IPS-20b (cell line): ENCODE results near the gene GSPT1.

Experiments
- H3K27ac ChIP-seq: one replicate; pipeline ENCODE4 v1.5.1; 2013; ENCODE audit warnings: low read length
- H3K27me3 ChIP-seq: 2 replicates; pipeline ENCODE4 v1.6.1; 2013; ENCODE audit warnings: mild to moderate bottlenecking, low read length, inconsistent platforms; ENCODE audit not compliant: insufficient read depth
- H3K36me3 ChIP-seq: 2 replicates; pipeline ENCODE4 v1.6.1; 2013; ENCODE audit warnings: low read depth, mild to moderate bottlenecking, inconsistent platforms, low read length, moderate library complexity; ENCODE audit not compliant: insufficient read depth
- H3K4me1 ChIP-seq: 2 replicates; pipeline ENCODE4 v1.6.1; 2013; ENCODE audit warnings: mild to moderate bottlenecking, control low read depth, inconsistent platforms, low read length, moderate library complexity; ENCODE audit not compliant: insufficient read depth
- H3K4me3 ChIP-seq: 2 replicates; pipeline ENCODE4 v1.5.1; 2013; ENCODE audit warnings: mild to moderate bottlenecking, low read length, inconsistent platforms
- H3K9ac ChIP-seq: 2 replicates; pipeline ENCODE4 v1.6.1; 2013; ENCODE audit warnings: low read depth, mild to moderate bottlenecking, inconsistent platforms, low read length, moderate library complexity
- H3K9me3 ChIP-seq: 2 replicates; pipeline ENCODE4 v1.6.1; 2013; ENCODE audit warnings: mild to moderate bottlenecking, low read depth, low read length, inconsistent platforms; ENCODE audit not compliant: insufficient read depth

The GSPT1 gene

DNA sequence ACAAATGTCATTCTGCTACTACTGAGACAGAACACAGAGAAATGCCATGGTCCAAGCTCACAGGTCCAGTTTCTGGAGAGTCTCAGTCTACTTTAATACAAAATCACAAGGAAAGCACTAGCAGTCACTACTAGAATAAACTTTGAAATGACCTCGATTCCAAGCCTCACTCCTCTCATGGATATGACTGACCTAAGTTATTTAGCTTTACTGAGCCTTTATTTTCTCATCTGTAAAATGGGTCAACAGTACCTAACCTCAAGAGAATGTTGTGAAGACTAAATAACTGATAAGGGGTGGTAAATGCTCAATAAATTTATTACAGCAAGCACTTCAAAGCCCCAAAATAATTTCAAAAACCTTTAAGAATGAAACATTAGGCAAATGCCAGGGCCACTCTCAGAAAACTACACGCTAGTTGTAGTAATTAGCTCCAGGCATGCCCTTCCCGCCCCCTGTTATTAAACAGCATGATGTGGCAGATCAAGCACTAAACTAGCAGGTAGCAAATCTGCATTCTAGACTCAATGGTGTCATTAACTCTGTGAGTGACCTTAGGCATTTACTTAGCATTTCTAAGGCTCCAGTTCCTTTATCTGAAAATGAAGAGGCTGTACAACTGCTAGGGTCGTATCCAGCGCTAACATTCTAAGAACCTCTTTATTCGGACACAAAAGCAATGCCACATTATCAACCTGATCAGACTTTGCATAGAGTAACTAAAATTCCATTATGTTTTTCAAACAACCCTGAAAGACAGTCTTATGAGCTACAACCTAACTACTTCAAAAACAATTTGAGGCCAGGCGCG, 8.4 kb downstream of the GSPT1 start:
- H3K36me3 ChIP-seq = peaks cover 7% of the 10 kb centered on the region
- H3K4me3 ChIP-seq = no peak overlapping the region
- H3K9ac ChIP-seq = no peak overlapping the region
- no peaks in the 10 kb centered on the region for H3K27me3 ChIP-seq
- H3K4me1 ChIP-seq = no peaks in the 10 kb centered on the region
- no peak overlapping the region for H3K27ac ChIP-seq
- no peaks in the 10 kb centered on the region for H3K9me3 ChIP-seq

DNA sequence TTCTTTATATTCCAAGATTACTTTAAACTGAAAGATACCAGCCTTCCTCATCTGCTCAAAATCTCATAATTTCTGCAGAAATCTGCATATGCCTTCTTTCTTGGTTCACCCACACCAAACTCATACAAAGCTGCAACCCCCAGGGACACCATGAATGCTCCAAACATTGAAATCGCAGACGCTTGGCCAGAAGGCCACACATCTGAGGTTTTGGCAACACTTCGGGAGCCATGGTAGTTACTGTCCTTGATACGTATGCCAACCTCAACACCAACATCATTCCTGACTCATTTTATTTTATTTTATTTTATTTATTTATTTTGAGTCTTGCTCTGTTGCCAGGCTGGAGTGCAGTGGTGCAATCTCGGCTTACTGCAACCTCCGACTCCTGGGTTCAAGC, 11.8 kb downstream of the GSPT1 start:
- Histone ChIP-seq H3K4me3 (no peak overlapping the region), H3K27ac (no peak overlapping the region), H3K4me1 (no peaks in the 10 kb centered on the region), H3K9me3 (no peaks in the 10 kb centered on the region), H3K27me3 (no peaks in the 10 kb centered on the region), H3K36me3 (peaks cover 7% of the 10 kb centered on the region), H3K9ac (no peak overlapping the region)

DNA sequence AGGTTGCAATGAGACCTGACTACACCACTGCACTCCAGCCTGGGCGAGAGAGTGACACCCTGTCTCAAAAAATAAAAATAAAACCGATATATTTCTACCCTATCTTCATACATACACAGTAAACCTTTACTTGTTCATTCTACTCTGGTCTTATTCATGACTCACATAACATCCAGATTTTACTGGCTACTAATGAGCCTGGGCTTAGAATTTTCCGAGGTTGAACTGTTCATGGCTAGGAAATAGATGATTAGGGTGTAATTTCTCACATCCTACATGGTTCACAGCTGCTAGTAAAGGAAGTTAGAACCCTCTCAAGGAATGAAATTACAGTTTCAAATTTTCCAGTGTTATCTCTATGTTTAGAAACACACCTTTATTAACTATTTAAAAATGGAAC, 14.7 kb downstream of the GSPT1 start:
- Histone ChIP-seq H3K4me3 (no peak overlapping the region), H3K27ac (no peak overlapping the region), H3K9ac (no peak overlapping the region), H3K27me3 (no peaks in the 10 kb centered on the region), H3K36me3 (peaks cover 23% of the 10 kb centered on the region), H3K4me1 (no peaks in the 10 kb centered on the region), H3K9me3 (no peaks in the 10 kb centered on the region)

DNA sequence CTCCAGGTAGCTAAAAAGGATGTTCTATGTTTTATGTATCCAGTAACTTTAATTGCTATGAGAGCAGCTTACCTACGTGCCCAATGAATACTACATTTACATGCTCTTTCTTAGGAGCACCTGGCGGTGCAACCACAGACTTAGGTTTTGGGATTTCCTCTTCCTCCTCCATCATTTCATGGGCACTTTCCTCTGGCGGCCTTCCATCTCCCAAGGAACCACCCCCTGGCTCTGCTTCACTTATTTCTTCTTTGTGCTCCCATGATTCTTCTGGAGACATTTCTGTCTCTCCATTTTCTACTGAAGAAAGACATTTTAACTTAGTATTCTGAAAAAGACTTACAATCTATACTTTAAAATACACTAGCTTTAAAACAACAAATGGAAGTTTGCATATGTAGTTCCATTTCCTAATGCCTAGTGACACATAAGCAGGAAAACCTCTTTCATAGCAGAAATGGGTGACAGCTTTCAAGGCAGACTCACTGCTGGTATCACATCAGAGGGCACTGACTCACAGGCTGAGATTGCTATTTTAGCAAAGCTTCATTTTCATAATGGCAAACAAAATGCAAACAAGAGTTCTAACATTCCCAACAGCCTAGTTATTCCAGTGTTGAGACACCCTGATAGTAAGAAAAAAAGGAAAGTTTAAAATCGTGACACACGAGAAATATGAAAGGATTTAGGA, 19.1 kb downstream of the GSPT1 start:
- Histone ChIP-seq H3K4me3 (no peak overlapping the region), H3K4me1 (no peaks in the 10 kb centered on the region), H3K27me3 (no peaks in the 10 kb centered on the region), H3K9ac (no peak overlapping the region), H3K9me3 (no peaks in the 10 kb centered on the region), H3K27ac (no peak overlapping the region), H3K36me3 (peaks cover 57% of the 10 kb centered on the region)

DNA sequence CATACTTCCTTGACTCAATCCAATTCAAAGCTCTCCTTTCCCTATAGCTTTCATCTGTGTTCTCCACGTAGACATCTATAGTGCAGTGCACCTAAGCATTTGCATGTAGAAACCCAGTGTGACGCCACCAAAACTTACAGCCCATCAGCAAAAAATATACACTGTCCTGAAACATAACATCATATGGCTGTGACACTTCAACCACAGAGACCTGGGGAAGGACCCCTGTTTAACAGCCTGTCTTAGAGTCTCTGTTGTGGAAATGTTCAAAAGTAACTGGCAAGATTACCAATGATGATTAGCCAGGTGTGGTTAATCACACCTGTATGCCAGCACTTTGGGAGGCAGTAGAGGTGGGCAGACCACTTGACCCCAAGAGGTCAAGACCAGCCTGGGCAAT, 22.2 kb downstream of the GSPT1 start:
- Histone ChIP-seq H3K9me3 (no peaks in the 10 kb centered on the region), H3K36me3 (peaks cover 72% of the 10 kb centered on the region), H3K4me3 (no peak overlapping the region), H3K4me1 (no peaks in the 10 kb centered on the region), H3K27ac (no peak overlapping the region), H3K9ac (no peak overlapping the region), H3K27me3 (no peaks in the 10 kb centered on the region)

DNA sequence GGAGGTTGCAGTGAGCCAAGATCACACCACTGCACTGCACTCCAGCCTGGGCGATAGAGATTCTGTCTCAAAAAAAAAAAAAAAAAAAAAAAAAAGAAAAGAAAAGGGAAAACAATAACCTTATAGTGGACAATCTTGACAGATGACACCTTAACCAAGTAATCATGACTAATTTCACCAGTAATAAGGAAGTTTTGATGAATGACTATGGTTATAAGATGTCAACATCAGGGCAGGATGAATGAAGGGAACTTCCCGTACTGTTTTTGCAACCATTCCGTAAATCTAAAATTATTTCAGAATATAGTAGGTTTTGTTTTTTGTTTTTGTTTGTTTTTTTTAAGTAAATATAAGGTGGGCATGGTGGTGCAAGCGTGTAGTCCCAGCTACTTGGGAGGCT, 23.0 kb downstream of the GSPT1 start:
- Histone ChIP-seq H3K36me3 (peaks cover 72% of the 10 kb centered on the region), H3K4me3 (no peak overlapping the region), H3K9me3 (no peaks in the 10 kb centered on the region), H3K27me3 (no peaks in the 10 kb centered on the region), H3K9ac (no peak overlapping the region), H3K27ac (no peak overlapping the region), H3K4me1 (no peaks in the 10 kb centered on the region)

DNA sequence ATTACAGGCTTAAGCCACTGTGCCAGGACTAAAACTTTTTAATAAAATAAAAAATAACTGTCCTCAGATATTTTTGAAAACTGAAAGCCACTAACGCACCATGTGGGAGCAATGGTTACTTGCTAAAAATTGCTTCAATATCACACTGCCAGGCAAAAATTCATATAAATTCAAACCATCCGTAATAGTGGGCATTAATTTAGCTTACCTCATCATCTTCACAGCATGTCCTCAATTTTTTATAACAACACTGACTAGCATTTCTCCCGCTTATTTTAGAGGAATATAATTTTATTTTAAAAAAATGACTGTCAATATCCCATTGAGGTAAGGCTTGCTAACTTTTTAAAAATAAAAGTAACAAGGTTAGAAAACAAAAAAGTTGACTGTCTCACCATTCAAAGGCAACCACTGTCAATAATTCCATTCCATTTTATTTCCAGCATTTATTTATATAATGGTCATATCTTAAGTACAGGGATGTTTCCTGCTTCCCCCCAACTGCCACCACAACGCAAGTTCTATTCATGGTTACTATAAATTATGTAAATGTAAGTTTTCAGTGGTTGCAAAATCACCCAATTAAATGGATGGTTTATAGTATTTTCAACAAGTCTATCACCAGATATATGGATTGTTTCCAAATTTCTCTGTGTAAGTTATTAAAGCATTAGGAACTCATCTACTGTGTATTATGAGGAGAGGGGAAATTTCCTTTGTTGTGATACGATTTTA, 25.4 kb downstream of the GSPT1 start:
- no peak overlapping the region for H3K9ac ChIP-seq

DNA sequence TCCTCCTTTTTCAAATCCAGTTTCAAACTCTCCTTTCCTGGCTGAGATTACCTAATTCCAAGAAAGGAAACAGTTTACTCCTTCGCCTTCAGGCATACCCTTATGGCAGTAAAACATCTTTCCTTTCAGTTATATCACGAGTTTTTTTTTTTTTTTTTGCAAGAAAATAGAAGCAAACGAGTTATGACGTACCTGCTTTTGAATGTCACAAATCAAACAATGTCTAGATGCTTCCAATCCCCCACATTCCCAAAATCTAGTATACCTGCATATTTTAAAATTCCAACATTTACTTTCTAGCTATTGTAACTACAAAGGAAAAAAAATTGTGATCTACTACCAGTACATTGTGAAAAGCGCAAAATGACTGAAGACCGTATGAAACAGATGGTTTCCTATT, 28.9 kb downstream of the GSPT1 start:
- Histone ChIP-seq H3K27me3 (no peaks in the 10 kb centered on the region), H3K36me3 (peaks cover 79% of the 10 kb centered on the region), H3K9me3 (no peaks in the 10 kb centered on the region), H3K4me3 (no peak overlapping the region), H3K4me1 (no peaks in the 10 kb centered on the region), H3K27ac (no peak overlapping the region), H3K9ac (no peak overlapping the region)

More for the DNA sequence above, 25.4 kb downstream of the GSPT1 start:
- no peak overlapping the region for H3K27ac ChIP-seq
- H3K27me3 ChIP-seq = no peaks in the 10 kb centered on the region
- no peak overlapping the region for H3K4me3 ChIP-seq
- no peaks in the 10 kb centered on the region for H3K4me1 ChIP-seq
- H3K9me3 ChIP-seq = no peaks in the 10 kb centered on the region
- H3K36me3 ChIP-seq = peaks cover 76% of the 10 kb centered on the region

DNA sequence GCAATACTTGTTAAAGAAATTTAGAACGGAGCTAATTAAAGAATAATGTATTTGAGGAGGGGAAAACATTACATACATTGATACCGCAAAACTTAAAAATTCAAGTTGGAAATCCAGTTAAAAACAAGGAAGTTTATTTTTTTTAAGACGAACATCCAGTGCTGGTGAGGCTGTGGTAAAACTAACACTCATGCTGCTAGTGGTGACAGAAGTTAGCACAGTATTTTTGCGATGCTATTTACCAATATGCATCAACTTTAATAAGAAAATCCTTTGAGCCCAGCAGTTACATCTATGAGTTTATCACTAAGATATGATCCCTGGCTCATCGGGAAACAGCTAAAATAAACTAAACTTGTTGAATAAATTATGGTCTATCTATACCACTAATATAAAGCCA, 31.7 kb downstream of the GSPT1 start:
- no peak overlapping the region for H3K4me3 ChIP-seq
- H3K4me1 ChIP-seq = no peaks in the 10 kb centered on the region
- H3K9me3 ChIP-seq = no peaks in the 10 kb centered on the region
- no peaks in the 10 kb centered on the region for H3K27me3 ChIP-seq
- no peak overlapping the region for H3K9ac ChIP-seq
- H3K27ac ChIP-seq = no peak overlapping the region
- H3K36me3 ChIP-seq = peaks cover 94% of the 10 kb centered on the region

DNA sequence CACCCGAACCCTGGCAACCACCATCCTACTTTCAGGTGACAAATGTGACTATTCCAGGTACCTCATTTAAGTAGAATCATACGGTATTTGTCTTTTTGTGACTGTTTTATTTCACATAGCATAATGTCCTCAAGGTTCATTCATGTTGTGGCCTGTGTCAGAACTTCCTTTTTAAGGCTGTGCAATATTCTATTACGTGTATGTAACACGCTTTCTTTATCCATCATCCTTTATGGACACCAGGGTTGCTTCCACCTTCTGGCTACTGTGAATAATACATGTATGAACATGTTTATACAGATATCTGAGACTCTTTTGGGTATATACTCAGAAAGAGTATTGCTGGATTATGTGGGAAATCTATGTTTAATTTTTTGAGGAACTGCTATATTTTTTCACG, 35.7 kb downstream of the GSPT1 start:
- Histone ChIP-seq H3K4me1 (no peaks in the 10 kb centered on the region), H3K27ac (no peak overlapping the region), H3K27me3 (no peaks in the 10 kb centered on the region), H3K4me3 (no peak overlapping the region), H3K9me3 (no peaks in the 10 kb centered on the region), H3K9ac (no peak overlapping the region), H3K36me3 (peaks cover 92% of the 10 kb centered on the region)

DNA sequence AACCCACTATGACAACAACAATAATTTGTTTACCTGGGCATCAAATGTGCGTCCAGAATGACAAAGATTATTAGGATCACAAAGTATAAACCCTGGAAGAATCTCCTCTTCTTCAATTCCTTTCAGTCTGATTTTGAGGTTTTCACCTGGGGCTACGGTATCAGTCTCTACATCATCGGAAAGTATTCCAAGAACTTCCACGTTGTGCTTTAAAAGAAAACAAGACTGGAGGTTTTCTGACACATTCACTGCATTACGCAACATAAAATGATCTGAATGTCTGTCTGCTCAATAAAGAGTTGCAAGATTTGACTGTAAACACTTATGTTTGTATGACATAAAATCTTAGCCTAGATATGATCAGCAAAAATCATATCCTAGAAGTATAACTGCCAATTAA, 38.4 kb downstream of the GSPT1 start:
- Histone ChIP-seq H3K4me1 (no peaks in the 10 kb centered on the region), H3K36me3 (peaks cover 93% of the 10 kb centered on the region)

DNA sequence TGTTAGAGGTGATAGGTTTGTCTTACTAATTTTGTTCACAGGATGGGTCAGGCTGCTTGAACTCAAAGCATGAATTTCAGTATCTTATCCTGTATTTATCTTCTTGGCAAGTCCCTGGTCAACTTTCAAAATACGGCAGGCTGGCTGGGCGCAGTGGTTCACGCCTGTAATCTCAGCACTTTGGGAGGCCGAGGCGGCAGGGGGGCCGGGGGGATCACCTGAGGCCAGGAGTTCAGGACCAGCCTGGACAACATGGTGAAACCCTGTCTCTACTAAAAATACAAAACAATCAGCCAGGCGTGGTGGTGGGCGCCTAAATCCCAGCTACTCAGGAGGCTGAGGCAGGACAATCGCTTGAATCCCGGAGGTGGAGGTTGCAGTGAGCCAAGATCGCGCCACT, 39.5 kb downstream of the GSPT1 start:
- H3K27ac ChIP-seq = no peak overlapping the region
- H3K9me3 ChIP-seq = no peaks in the 10 kb centered on the region
- H3K36me3 ChIP-seq = peaks cover 91% of the 10 kb centered on the region
- no peaks in the 10 kb centered on the region for H3K27me3 ChIP-seq
- no peak overlapping the region for H3K9ac ChIP-seq
- no peaks in the 10 kb centered on the region for H3K4me1 ChIP-seq
- no peak overlapping the region for H3K4me3 ChIP-seq

More for the DNA sequence above, 38.4 kb downstream of the GSPT1 start:
- Histone ChIP-seq H3K4me3 (no peak overlapping the region), H3K9me3 (no peaks in the 10 kb centered on the region), H3K27me3 (no peaks in the 10 kb centered on the region), H3K27ac (no peak overlapping the region), H3K9ac (no peak overlapping the region)
